ENCODE data around the gene MTF1. TPM values are rescaled to one million over a fixed set of nuclear protein-coding genes. Genes with fewer than 3 reads are reported as not detected.

MTF1 gene
- polyA plus RNA-seq, 1 donor from 2014 or later, result 3.7 TPM

GRCh38 chr1:37879865-37880264, 20.5 kb upstream of the MTF1 start:
- H3K9me3 ChIP-seq (ENCODE audit: low read length), result no peaks in the 10 kb centered on the region
- H3K36me3 ChIP-seq (ENCODE audit: insufficient read depth, low read length), result no peaks in the 10 kb centered on the region
- H3K27ac ChIP-seq (ENCODE audit: low read length), result no peak overlapping the region
- no peaks in the 10 kb centered on the region for H3K9me2 ChIP-seq (ENCODE audit: insufficient read depth, low read length)
- no peaks in the 10 kb centered on the region for H3K79me2 ChIP-seq (replicated peaks; ENCODE audit: insufficient read depth, low read length)
- H4K20me1 ChIP-seq (ENCODE audit: insufficient read depth), result no peaks in the 10 kb centered on the region
- H3K4me2 ChIP-seq (ENCODE audit: low read length), result no peak overlapping the region
- no peaks in the 10 kb centered on the region for H3K27me3 ChIP-seq (ENCODE audit: insufficient read depth, low read depth, low read length)
- TF ChIP-seq EZH2 (IDR thresholded peaks at IDR 0.05; ENCODE audit: borderline replicate concordance, insufficient read depth, low read length, poor library complexity, severe bottlenecking) (no peak), POLR2AphosphoS5 (IDR thresholded peaks at IDR 0.05) (no peak), REST (IDR thresholded peaks at IDR 0.05; ENCODE audit: borderline replicate concordance) (no peak), RAD21 (conservative IDR thresholded peaks at IDR 0.05) (no peak), CTCF (IDR thresholded peaks at IDR 0.05; ENCODE audit: poor library complexity, severe bottlenecking) (no peak), MXI1 (conservative IDR thresholded peaks at IDR 0.05; ENCODE audit: poor library complexity, severe bottlenecking) (no peak), TAF1 (IDR thresholded peaks at IDR 0.05; ENCODE audit: low read depth) (no peak)
- no peaks in the 10 kb centered on the region for H3F3A ChIP-seq (ENCODE audit: insufficient read depth, low read length, poor library complexity, severe bottlenecking)
- no peak overlapping the region for H3K9ac ChIP-seq (ENCODE audit: low read length)
- H3K4me3 ChIP-seq (ENCODE audit: low read length), result no peak overlapping the region
- H2AFZ ChIP-seq (ENCODE audit: low read depth, low read length), result no peak overlapping the region

GRCh38 chr1:37878071-37878470, 18.7 kb upstream of the MTF1 start:
- no peak overlapping the region for H3K9ac ChIP-seq (ENCODE audit: low read length)
- no peak overlapping the region for H3K27ac ChIP-seq (ENCODE audit: low read length)
- H3F3A ChIP-seq (ENCODE audit: insufficient read depth, low read length, poor library complexity, severe bottlenecking), result no peaks in the 10 kb centered on the region
- H3K27me3 ChIP-seq (ENCODE audit: insufficient read depth, low read depth, low read length), result no peaks in the 10 kb centered on the region
- no peak overlapping the region for H2AFZ ChIP-seq (ENCODE audit: low read depth, low read length)
- no peaks in the 10 kb centered on the region for H3K9me3 ChIP-seq (ENCODE audit: low read length)
- no peaks in the 10 kb centered on the region for H3K79me2 ChIP-seq (replicated peaks; ENCODE audit: insufficient read depth, low read length)
- H3K36me3 ChIP-seq (ENCODE audit: insufficient read depth, low read length), result no peaks in the 10 kb centered on the region
- H3K4me2 ChIP-seq (ENCODE audit: low read length), result no peak overlapping the region
- H3K9me2 ChIP-seq (ENCODE audit: insufficient read depth, low read length), result no peaks in the 10 kb centered on the region
- TF ChIP-seq EP300 (conservative IDR thresholded peaks at IDR 0.05; ENCODE audit: poor library complexity, severe bottlenecking), result no peak
- TF ChIP-seq REST (IDR thresholded peaks at IDR 0.05; ENCODE audit: borderline replicate concordance), result no peak
- TF ChIP-seq MXI1 (conservative IDR thresholded peaks at IDR 0.05; ENCODE audit: poor library complexity, severe bottlenecking), result no peak
- TF ChIP-seq SMC3 (conservative IDR thresholded peaks at IDR 0.05; ENCODE audit: poor library complexity), result no peak
- TF ChIP-seq TAF1 (IDR thresholded peaks at IDR 0.05; ENCODE audit: low read depth), result no peak
- TF ChIP-seq CTCF (IDR thresholded peaks at IDR 0.05; ENCODE audit: poor library complexity, severe bottlenecking), result no peak
- TF ChIP-seq POLR2AphosphoS5 (IDR thresholded peaks at IDR 0.05), result no peak
- no peak for TF ChIP-seq EZH2 (IDR thresholded peaks at IDR 0.05; ENCODE audit: borderline replicate concordance, insufficient read depth, low read length, poor library complexity, severe bottlenecking)
- TF ChIP-seq RAD21 (conservative IDR thresholded peaks at IDR 0.05), result no peak
- no peaks in the 10 kb centered on the region for H4K20me1 ChIP-seq (ENCODE audit: insufficient read depth)
- no peak overlapping the region for H3K4me3 ChIP-seq (ENCODE audit: low read length)

Measured in neural cell (in vitro differentiated cells).